ENCODE measurements around the gene OTOGL. TPM values are rescaled to one million over a fixed set of nuclear protein-coding genes. Genes with fewer than 3 reads are reported as not detected.
"Not testable (repeated sequence)": the region's sequence is repeated elsewhere in the genome, so short reads cannot be mapped to it uniquely, and the experiment has no call there.

Gene OTOGL
- total RNA-seq, 1 donor from 2014 or later: not detected

DNA sequence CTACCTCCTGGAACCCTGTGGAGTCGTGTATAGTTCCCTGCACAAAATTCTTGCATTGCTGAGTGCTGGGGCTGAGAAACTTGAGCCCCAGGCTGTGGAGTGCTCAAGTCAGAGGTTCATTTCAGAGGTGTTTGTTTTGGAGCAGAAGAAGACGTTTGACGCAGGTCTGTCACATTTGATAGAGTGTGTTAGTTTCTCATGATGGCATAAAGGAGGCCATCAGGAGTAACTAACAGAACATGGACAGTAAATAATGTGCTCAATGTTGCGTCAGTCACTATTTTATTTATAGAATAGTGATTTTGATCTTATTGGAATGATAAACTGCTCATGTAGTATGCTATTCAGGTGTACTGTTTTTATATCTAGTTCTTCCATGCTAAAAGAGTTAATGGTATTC is 44.2 kb downstream of the OTOGL start:
- H3K27me3 Mint-ChIP-seq: no peaks in the 10 kb centered on the region
- intact Hi-C loops (cut with micrococcal nuclease): no loop called here

DNA sequence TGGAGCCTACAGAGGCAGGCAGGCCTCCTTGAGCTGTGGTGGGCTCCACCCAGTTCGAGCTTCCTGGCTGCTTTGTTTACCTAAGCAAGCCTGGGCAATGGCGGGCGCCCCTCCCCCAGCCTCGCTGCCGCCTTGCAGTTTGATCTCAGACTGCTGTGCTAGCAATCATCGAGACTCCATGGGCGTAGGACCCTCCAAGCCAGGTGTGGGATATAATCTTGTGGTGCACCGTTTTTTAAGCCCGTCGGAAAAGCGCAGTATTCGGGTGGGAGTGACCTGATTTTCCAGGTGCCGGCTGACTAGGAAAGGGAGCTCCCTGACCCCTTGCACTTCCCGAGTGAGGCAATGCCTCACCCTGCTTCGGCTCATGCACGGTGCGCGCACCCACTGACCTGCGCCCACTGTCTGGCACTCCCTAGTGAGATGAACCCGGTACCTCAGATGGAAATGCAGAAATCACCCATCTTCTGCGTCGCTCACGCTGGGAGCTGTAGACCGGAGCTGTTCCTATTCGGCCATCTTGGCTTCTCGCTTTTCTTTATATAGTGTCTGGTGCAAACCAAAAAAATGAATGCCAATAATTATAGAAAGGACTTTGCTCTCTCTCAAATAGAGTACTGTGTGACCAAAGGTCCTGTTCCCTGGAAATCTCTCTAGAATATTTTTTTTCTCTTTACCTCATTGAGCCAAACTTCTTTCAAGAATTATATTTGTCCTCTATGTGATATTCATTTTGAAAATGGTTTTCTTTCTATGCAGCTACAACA is 50.4 kb downstream of the OTOGL start:
- H3K27me3 Mint-ChIP-seq; intact Hi-C loops (cut with micrococcal nuclease); POLR2A ChIA-PET; H3K4me3 Mint-ChIP-seq; DNase-seq; CTCF ChIA-PET; H3K9me3 Mint-ChIP-seq; H3K4me1 Mint-ChIP-seq; H3K36me3 Mint-ChIP-seq (ENCODE audit: low read depth); H3K27ac Mint-ChIP-seq; ATAC-seq (ENCODE audit: low read depth): not testable (repeated sequence)

More for the DNA sequence above, 44.2 kb downstream of the OTOGL start:
- Mint-ChIP-seq H3K4me1 (no peaks in the 10 kb centered on the region), H3K9me3 (no peaks in the 10 kb centered on the region), H3K27ac (no peak overlapping the region), H3K36me3 (ENCODE audit: low read depth) (no peaks in the 10 kb centered on the region), H3K4me3 (no peak overlapping the region)
- ChIA-PET CTCF (no interaction called here), POLR2A (no interaction called here)
- TF ChIP-seq, protein P1, sequence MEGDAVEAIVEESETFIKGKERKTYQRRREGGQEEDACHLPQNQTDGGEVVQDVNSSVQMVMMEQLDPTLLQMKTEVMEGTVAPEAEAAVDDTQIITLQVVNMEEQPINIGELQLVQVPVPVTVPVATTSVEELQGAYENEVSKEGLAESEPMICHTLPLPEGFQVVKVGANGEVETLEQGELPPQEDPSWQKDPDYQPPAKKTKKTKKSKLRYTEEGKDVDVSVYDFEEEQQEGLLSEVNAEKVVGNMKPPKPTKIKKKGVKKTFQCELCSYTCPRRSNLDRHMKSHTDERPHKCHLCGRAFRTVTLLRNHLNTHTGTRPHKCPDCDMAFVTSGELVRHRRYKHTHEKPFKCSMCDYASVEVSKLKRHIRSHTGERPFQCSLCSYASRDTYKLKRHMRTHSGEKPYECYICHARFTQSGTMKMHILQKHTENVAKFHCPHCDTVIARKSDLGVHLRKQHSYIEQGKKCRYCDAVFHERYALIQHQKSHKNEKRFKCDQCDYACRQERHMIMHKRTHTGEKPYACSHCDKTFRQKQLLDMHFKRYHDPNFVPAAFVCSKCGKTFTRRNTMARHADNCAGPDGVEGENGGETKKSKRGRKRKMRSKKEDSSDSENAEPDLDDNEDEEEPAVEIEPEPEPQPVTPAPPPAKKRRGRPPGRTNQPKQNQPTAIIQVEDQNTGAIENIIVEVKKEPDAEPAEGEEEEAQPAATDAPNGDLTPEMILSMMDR (IDR thresholded peaks at IDR 0.05): no peak
- no peak for ATAC-seq (ENCODE audit: low read depth)
- no peak for DNase-seq

DNA sequence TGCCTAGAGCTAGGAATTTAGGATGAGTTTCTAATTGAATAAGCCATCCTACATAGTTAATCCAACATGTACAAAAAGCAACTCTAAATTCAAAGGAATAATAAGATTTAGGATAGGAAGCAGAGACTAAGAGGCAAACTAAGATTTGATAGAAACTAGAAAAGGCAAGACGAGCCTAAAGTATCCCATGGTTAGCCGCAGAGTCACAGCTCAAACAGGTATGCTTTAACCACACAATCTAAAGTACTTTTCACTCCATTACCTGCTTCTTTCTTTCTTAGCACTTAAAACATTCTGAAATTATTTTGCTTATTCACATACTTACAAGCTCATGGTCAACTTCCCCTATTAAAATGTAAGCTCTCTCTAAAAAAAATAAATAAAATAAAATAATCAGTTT is 51.8 kb downstream of the OTOGL start:
- ChIA-PET CTCF (no interaction called here), POLR2A (no interaction called here)

DNA sequence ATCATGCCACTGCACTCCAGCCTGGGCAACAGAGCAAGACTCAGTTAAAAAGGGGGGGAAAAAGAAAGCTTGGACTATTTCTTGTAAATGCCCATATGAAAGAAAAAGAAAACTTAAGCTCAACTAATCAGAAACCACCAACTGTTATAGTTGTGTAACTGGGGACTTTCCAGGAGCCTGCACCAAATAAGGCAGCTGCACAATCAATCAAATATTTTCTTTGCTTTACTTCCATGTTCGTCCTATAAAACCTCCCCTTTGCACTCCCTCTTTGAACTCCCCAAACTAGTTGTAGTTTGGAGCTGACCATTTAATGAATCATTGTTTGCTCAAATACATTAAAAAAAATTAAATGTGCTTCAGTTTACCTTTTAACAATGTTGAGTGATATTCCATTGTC is 54.9 kb downstream of the OTOGL start:
- H3K4me1 Mint-ChIP-seq: no peaks in the 10 kb centered on the region
- TF ChIP-seq, protein P1 (IDR thresholded peaks at IDR 0.05): no peak
- POLR2A ChIA-PET: no interaction called here
- intact Hi-C loops (cut with micrococcal nuclease): no loop called here
- no peak for ATAC-seq (ENCODE audit: low read depth)
- H3K4me3 Mint-ChIP-seq: no peak overlapping the region
- no peak for DNase-seq
- no peaks in the 10 kb centered on the region for H3K27me3 Mint-ChIP-seq
- H3K36me3 Mint-ChIP-seq (ENCODE audit: low read depth): no peaks in the 10 kb centered on the region
- CTCF ChIA-PET: no interaction called here
- no peak overlapping the region for H3K27ac Mint-ChIP-seq
- no peaks in the 10 kb centered on the region for H3K9me3 Mint-ChIP-seq

More for the DNA sequence above, 51.8 kb downstream of the OTOGL start:
- H3K27ac Mint-ChIP-seq: no peak overlapping the region
- ATAC-seq (ENCODE audit: low read depth) (no peak), DNase-seq (no peak)
- no peaks in the 10 kb centered on the region for H3K4me1 Mint-ChIP-seq
- no peaks in the 10 kb centered on the region for H3K36me3 Mint-ChIP-seq (ENCODE audit: low read depth)
- intact Hi-C loops (cut with micrococcal nuclease): no loop called here
- H3K4me3 Mint-ChIP-seq: no peak overlapping the region
- TF ChIP-seq, protein P1 (IDR thresholded peaks at IDR 0.05): no peak
- no peaks in the 10 kb centered on the region for H3K9me3 Mint-ChIP-seq
- no peaks in the 10 kb centered on the region for H3K27me3 Mint-ChIP-seq

DNA sequence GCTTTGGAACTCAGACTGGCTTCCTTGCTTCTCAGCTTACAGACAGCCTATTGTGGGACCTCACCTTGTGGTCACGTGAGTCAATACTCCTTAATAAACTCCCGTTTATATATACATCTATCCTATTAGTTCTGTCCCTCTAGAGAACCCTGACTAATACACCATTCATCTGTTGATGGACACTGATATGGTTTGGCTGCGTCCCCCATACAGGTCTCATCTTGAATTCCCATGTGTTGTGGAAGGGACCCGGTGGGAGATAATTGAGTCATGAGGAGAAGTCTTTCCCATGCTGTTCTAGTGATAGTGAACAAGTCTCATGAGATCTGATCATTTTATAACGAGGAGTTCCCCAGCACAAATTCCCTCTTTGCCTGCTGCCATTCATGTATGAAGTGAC is 57.0 kb downstream of the OTOGL start:
- H3K36me3 Mint-ChIP-seq (ENCODE audit: low read depth): no peaks in the 10 kb centered on the region
- CTCF ChIA-PET: no interaction called here
- TF ChIP-seq, protein P1 (IDR thresholded peaks at IDR 0.05): no peak

DNA sequence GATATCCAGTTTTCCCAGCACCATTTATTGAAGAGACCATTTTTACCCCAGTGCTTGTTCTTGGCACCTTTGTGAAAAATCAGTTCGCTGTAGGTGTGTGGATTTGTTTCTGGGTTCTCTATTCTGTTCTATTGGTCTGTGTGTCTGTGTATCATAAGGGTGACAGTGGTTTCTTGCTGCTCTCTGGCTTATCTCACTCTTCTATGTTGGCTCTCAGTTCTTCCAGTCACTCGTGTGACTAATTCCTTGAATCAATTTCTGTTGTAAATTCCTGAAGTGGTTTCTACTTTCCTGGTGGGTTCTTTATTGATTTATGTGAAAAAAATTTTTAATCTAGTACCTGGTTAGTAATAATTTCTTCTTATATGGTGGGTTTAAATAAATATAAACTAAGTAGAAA is 58.3 kb downstream of the OTOGL start:
- Mint-ChIP-seq H3K27ac (no peak overlapping the region), H3K27me3 (no peaks in the 10 kb centered on the region), H3K9me3 (no peaks in the 10 kb centered on the region), H3K4me3 (no peak overlapping the region), H3K36me3 (ENCODE audit: low read depth) (no peaks in the 10 kb centered on the region), H3K4me1 (no peaks in the 10 kb centered on the region)
- TF ChIP-seq, protein P1 (IDR thresholded peaks at IDR 0.05): no peak
- DNase-seq (no peak), ATAC-seq (ENCODE audit: low read depth) (no peak)
- POLR2A ChIA-PET: no interaction called here
- intact Hi-C loops (cut with micrococcal nuclease): no loop called here
- CTCF ChIA-PET: no interaction called here

More for the DNA sequence above, 57.0 kb downstream of the OTOGL start:
- intact Hi-C loops (cut with micrococcal nuclease): no loop called here
- Mint-ChIP-seq H3K4me1 (no peaks in the 10 kb centered on the region), H3K4me3 (no peak overlapping the region), H3K9me3 (no peaks in the 10 kb centered on the region), H3K27ac (no peak overlapping the region), H3K27me3 (no peaks in the 10 kb centered on the region)
- POLR2A ChIA-PET: no interaction called here
- ATAC-seq (ENCODE audit: low read depth): no peak
- DNase-seq: no peak

Measured in activated B cell treated with CpG ODN at 0.5 μM for 24 hours (primary cell).